ENCODE results near the gene OR10H1.

Gene OR10H1

DNA sequence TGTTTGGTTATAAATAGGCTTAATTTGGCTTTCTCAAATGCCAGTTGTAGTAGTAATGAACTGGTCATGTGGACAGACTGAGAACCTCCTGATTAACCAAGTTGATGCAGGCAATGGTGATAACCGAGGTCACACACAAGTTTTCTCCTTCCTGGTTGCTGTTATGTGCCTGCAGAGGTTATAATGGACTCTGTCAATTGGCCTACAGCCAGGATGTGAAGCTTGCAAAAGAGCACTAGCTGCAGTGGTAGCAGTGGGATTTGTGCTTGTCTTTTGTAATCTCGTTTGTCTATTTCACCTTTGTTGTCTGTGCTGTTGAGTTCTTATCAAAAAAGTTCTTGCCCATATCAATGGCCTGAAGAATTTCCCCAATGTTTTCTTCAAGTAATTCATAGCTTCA lies 57.1 kb downstream of the OR10H1 start:
- DNase-seq (ENCODE audit: low read depth) = no peak
- TF ChIP-seq, protein P1, sequence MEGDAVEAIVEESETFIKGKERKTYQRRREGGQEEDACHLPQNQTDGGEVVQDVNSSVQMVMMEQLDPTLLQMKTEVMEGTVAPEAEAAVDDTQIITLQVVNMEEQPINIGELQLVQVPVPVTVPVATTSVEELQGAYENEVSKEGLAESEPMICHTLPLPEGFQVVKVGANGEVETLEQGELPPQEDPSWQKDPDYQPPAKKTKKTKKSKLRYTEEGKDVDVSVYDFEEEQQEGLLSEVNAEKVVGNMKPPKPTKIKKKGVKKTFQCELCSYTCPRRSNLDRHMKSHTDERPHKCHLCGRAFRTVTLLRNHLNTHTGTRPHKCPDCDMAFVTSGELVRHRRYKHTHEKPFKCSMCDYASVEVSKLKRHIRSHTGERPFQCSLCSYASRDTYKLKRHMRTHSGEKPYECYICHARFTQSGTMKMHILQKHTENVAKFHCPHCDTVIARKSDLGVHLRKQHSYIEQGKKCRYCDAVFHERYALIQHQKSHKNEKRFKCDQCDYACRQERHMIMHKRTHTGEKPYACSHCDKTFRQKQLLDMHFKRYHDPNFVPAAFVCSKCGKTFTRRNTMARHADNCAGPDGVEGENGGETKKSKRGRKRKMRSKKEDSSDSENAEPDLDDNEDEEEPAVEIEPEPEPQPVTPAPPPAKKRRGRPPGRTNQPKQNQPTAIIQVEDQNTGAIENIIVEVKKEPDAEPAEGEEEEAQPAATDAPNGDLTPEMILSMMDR (IDR thresholded peaks at IDR 0.05; ENCODE audit: control insufficient read depth, extremely low read depth, insufficient read depth) = no peak
- H3K4me3 ChIP-seq (ENCODE audit: low read depth, low read length) = no peak overlapping the region

All from LNCaP clone FGC (cell line).